Measurements from ENCODE around the gene CLDN7.
"Not testable (repeated sequence)": the region's sequence is repeated elsewhere in the genome, so short reads cannot be mapped to it uniquely, and the experiment has no call there.

Gene CLDN7

DNA sequence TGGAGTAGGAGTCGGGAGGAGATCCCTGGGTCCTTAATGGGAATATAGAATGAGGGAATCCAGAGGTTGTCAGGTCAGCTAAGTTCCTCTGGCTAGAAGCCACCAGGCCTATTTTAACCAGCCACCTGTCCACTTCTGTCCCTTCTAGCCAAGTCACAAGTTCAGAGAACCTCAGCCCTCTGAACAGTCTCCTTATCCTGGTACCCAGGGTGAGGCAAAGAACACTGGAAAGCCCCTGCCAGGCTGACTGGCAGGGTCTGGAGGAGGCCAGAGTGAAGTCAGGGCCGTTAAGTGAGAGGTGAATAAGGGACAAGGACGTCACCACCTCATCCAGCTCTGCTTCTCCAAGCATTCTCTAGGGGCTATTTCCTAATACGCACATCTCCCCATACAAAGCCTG, 13.5 kb downstream of the CLDN7 start:
- Histone ChIP-seq H3K36me3 (ENCODE audit: control insufficient read depth, insufficient read depth, low read length) (peaks cover 3% of the 10 kb centered on the region), H3K27me3 (ENCODE audit: insufficient read depth, low read length, poor library complexity) (no peaks in the 10 kb centered on the region), H4K8ac (ENCODE audit: low read depth, low read length) (no peak overlapping the region), H3K4me3 (ENCODE audit: low read length) (no peak overlapping the region), H2AK5ac (ENCODE audit: low read length) (no peak overlapping the region), H3K56ac (ENCODE audit: low read length) (no peak overlapping the region), H3K79me2 (ENCODE audit: control insufficient read depth, insufficient read depth, low read length) (peaks cover 44% of the 10 kb centered on the region), H3K18ac (ENCODE audit: low read length) (no peak overlapping the region), H3K9ac (ENCODE audit: low read length) (peak overlapping the region; percentile 34), H3K4me2 (ENCODE audit: low read length) (no peak overlapping the region), H3K27ac (ENCODE audit: low read depth, low read length) (no peak overlapping the region), H3K4me1 (ENCODE audit: control insufficient read depth, low read depth, low read length) (peaks cover 3% of the 10 kb centered on the region), H2BK120ac (ENCODE audit: low read depth, low read length) (no peak overlapping the region), H2BK5ac (ENCODE audit: low read length) (no peak overlapping the region), H3K79me1 (ENCODE audit: low read length) (peaks cover 8% of the 10 kb centered on the region), H3K23ac (ENCODE audit: low read length) (no peak overlapping the region), H3K4ac (ENCODE audit: low read depth, low read length) (no peak overlapping the region), H4K5ac (ENCODE audit: low read length) (no peak overlapping the region), H2BK15ac (replicated peaks; ENCODE audit: low read depth) (no peak overlapping the region)
- DNase-seq = no peak
- no CpG with 5 or more reads among the region's 4 CpGs for WGBS (ENCODE audit: extremely low coverage, insufficient coverage, low lambda C conversion rate)

DNA sequence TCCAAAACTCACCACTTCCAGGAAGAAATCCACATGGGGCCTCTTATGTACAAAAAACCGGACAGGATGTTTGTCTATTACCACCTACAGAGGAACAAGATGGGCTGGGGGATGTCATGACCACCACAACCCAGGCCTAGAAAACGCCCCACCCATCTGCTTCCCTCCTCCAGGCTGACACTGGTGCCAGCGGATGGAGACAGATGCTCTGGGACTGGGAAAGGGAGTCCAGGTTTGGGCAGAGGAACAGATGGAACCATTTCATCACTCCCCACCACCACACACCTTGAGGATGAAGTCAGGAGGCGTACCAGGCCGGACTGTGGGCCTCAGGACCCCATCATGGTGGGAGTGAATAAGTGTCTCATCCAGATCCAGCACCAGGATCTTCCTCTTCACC, 15.5 kb downstream of the CLDN7 start:
- peaks cover 3% of the 10 kb centered on the region for H3K36me3 ChIP-seq (ENCODE audit: control insufficient read depth, insufficient read depth, low read length)

DNA sequence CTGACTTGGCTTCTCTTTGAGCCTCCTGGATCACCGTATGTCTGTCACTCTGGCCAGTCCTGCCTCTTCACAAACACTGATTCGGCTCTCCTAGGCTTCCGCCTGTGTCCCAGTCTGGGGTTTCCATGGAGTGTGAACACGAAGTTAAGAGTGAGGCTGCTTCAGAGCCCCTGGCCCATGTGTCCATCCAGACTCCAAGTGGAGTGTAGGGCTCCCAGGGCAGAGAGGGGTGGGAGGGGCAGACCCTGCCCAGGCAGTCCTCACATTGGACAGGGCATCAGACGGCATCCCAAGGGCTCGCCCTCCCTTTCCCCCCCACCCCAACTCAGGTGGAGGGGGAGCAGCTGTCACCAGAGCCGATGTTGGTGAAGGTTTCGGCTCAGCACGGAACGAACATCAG, 18.4 kb downstream of the CLDN7 start:
- H3K79me1 ChIP-seq (ENCODE audit: low read length) = peaks cover 13% of the 10 kb centered on the region
- not testable (repeated sequence) for H4K5ac ChIP-seq (ENCODE audit: low read length); H3K36me3 ChIP-seq (ENCODE audit: control insufficient read depth, insufficient read depth, low read length); H3K9ac ChIP-seq (ENCODE audit: low read length); H2AK5ac ChIP-seq (ENCODE audit: low read length); DNase-seq; H3K56ac ChIP-seq (ENCODE audit: low read length); H3K4me1 ChIP-seq (ENCODE audit: control insufficient read depth, low read depth, low read length); H3K4me2 ChIP-seq (ENCODE audit: low read length); H3K23ac ChIP-seq (ENCODE audit: low read length); H4K8ac ChIP-seq (ENCODE audit: low read depth, low read length); H3K18ac ChIP-seq (ENCODE audit: low read length); H2BK15ac ChIP-seq (replicated peaks; ENCODE audit: low read depth); H2BK5ac ChIP-seq (ENCODE audit: low read length); H3K4ac ChIP-seq (ENCODE audit: low read depth, low read length); H3K4me3 ChIP-seq (ENCODE audit: low read length); H3K27ac ChIP-seq (ENCODE audit: low read depth, low read length); H3K27me3 ChIP-seq (ENCODE audit: insufficient read depth, low read length, poor library complexity); H2BK120ac ChIP-seq (ENCODE audit: low read depth, low read length)
- H3K79me2 ChIP-seq (ENCODE audit: control insufficient read depth, insufficient read depth, low read length) = peaks cover 36% of the 10 kb centered on the region
- no CpG with 5 or more reads among the region's 10 CpGs for WGBS (ENCODE audit: extremely low coverage, insufficient coverage, low lambda C conversion rate)

More for the DNA sequence above, 15.5 kb downstream of the CLDN7 start:
- Histone ChIP-seq H3K4me2 (ENCODE audit: low read length) (no peak overlapping the region), H3K27me3 (ENCODE audit: insufficient read depth, low read length, poor library complexity) (no peaks in the 10 kb centered on the region), H2BK120ac (ENCODE audit: low read depth, low read length) (no peak overlapping the region), H3K56ac (ENCODE audit: low read length) (no peak overlapping the region), H3K18ac (ENCODE audit: low read length) (no peak overlapping the region), H2AK5ac (ENCODE audit: low read length) (no peak overlapping the region), H3K4me1 (ENCODE audit: control insufficient read depth, low read depth, low read length) (peaks cover 3% of the 10 kb centered on the region), H3K27ac (ENCODE audit: low read depth, low read length) (no peak overlapping the region), H3K23ac (ENCODE audit: low read length) (no peak overlapping the region), H3K79me2 (ENCODE audit: control insufficient read depth, insufficient read depth, low read length) (peaks cover 39% of the 10 kb centered on the region), H4K5ac (ENCODE audit: low read length) (no peak overlapping the region), H3K4ac (ENCODE audit: low read depth, low read length) (no peak overlapping the region), H3K4me3 (ENCODE audit: low read length) (no peak overlapping the region), H3K79me1 (ENCODE audit: low read length) (peaks cover 8% of the 10 kb centered on the region), H4K8ac (ENCODE audit: low read depth, low read length) (no peak overlapping the region), H3K9ac (ENCODE audit: low read length) (no peak overlapping the region), H2BK5ac (ENCODE audit: low read length) (no peak overlapping the region), H2BK15ac (replicated peaks; ENCODE audit: low read depth) (no peak overlapping the region)
- DNase-seq = no peak
- no CpG with 5 or more reads among the region's 5 CpGs for WGBS (ENCODE audit: extremely low coverage, insufficient coverage, low lambda C conversion rate)

DNA sequence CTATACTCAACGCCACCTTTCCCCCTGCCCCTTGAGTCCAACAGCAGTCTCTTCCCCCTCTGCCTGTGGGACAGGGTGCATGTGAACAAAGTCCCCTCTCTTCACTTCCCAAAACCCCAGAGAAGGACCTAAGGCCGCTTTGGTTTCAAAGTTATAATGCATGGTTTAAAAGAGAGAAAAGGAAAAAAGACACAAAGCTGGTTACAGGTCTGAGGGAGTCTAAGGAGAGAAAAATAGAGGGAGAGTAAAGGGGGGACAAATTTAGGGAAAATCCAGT, 18.9 kb downstream of the CLDN7 start:
- no peak overlapping the region for H2BK120ac ChIP-seq (ENCODE audit: low read depth, low read length)
- peaks cover 6% of the 10 kb centered on the region for H3K36me3 ChIP-seq (ENCODE audit: control insufficient read depth, insufficient read depth, low read length)
- no peak overlapping the region for H3K27ac ChIP-seq (ENCODE audit: low read depth, low read length)
- peaks cover 35% of the 10 kb centered on the region for H3K79me2 ChIP-seq (ENCODE audit: control insufficient read depth, insufficient read depth, low read length)
- no peaks in the 10 kb centered on the region for H3K27me3 ChIP-seq (ENCODE audit: insufficient read depth, low read length, poor library complexity)
- peaks cover 7% of the 10 kb centered on the region for H3K4me1 ChIP-seq (ENCODE audit: control insufficient read depth, low read depth, low read length)
- peaks cover 12% of the 10 kb centered on the region for H3K79me1 ChIP-seq (ENCODE audit: low read length)
- H3K56ac ChIP-seq (ENCODE audit: low read length) = peak overlapping the region; percentile 88
- H4K8ac ChIP-seq (ENCODE audit: low read depth, low read length) = no peak overlapping the region
- no peak overlapping the region for H3K23ac ChIP-seq (ENCODE audit: low read length)
- peak overlapping the region; percentile 85 for H3K9ac ChIP-seq (ENCODE audit: low read length)
- H2BK5ac ChIP-seq (ENCODE audit: low read length) = no peak overlapping the region
- no peak overlapping the region for H2BK15ac ChIP-seq (replicated peaks; ENCODE audit: low read depth)
- H4K5ac ChIP-seq (ENCODE audit: low read length) = no peak overlapping the region
- H3K4me3 ChIP-seq (ENCODE audit: low read length) = no peak overlapping the region
- peak overlapping the region; percentile 88 for H3K4me2 ChIP-seq (ENCODE audit: low read length)
- no peak overlapping the region for H3K4ac ChIP-seq (ENCODE audit: low read depth, low read length)
- H3K18ac ChIP-seq (ENCODE audit: low read length) = no peak overlapping the region
- no peak overlapping the region for H2AK5ac ChIP-seq (ENCODE audit: low read length)
- DNase-seq = no peak
- no CpG with 5 or more reads among the region's 2 CpGs for WGBS (ENCODE audit: extremely low coverage, insufficient coverage, low lambda C conversion rate)

DNA sequence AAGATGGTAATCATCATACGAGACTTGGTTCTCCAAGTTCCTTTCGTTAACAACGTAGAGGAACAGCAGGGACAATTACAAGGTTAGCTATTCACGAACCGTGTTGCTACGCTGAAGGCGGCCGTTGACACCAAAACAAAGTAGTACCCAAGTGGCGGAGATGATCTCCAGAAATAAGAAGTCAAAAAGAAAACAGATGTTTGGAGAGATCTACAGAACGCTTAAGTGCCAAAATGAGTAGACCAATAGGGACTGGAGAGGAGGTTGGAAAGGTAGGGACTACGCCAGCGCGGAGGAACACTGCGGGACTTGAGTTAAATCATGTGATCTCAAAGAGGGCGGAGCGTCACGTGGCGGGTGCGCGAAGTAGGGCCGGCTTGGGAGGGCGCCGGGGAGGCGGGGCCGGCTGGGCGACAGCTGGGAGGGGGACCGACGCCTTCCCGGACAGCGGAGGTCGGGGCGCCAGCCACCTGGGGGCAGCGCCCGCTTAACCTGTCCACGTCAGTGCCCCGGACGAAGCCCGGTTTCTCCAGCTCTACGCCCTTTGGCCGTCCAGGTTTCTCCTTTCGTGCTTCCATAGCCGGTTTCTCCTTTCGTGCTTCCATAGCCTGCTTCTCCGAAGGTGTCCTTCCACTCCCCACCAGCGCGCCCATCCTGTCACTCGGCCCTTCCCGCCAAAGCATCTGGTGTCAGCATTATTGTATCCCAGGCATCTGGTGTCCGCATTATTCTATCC, 19.4 kb downstream of the CLDN7 start:
- Histone ChIP-seq H3K79me1 (ENCODE audit: low read length) (peaks cover 12% of the 10 kb centered on the region), H2BK5ac (ENCODE audit: low read length) (peak overlapping the region; percentile 72), H3K27ac (ENCODE audit: low read depth, low read length) (peak overlapping the region; percentile 87), H3K4me3 (ENCODE audit: low read length) (peak overlapping the region; percentile 69), H2BK15ac (replicated peaks; ENCODE audit: low read depth) (no peak overlapping the region), H4K8ac (ENCODE audit: low read depth, low read length) (no peak overlapping the region), H3K23ac (ENCODE audit: low read length) (no peak overlapping the region), H3K18ac (ENCODE audit: low read length) (peak overlapping the region; percentile 10), H3K36me3 (ENCODE audit: control insufficient read depth, insufficient read depth, low read length) (peaks cover 6% of the 10 kb centered on the region), H2AK5ac (ENCODE audit: low read length) (no peak overlapping the region), H3K56ac (ENCODE audit: low read length) (peak overlapping the region; percentile 97), H4K5ac (ENCODE audit: low read length) (no peak overlapping the region), H2BK120ac (ENCODE audit: low read depth, low read length) (no peak overlapping the region), H3K4me1 (ENCODE audit: control insufficient read depth, low read depth, low read length) (peaks cover 7% of the 10 kb centered on the region), H3K4me2 (ENCODE audit: low read length) (peak overlapping the region; percentile 90), H3K79me2 (ENCODE audit: control insufficient read depth, insufficient read depth, low read length) (peaks cover 32% of the 10 kb centered on the region), H3K27me3 (ENCODE audit: insufficient read depth, low read length, poor library complexity) (no peaks in the 10 kb centered on the region), H3K4ac (ENCODE audit: low read depth, low read length) (no peak overlapping the region), H3K9ac (ENCODE audit: low read length) (peak overlapping the region; percentile 94)
- peak; percentile 98 for DNase-seq
- WGBS (ENCODE audit: extremely low coverage, insufficient coverage, low lambda C conversion rate) = no CpG with 5 or more reads among the region's 49 CpGs
